AG10803 (cell line): Measurements from ENCODE around the gene MED25.
A peak's percentile ranks its signal among the peaks of the same experiment; 100 is the strongest.

Source experiments
- DNase-seq: peaks from one replicate; pipeline ENCODE4 v3.0.0; 2010; ENCODE audit warnings: low read depth
- H3K4me3 ChIP-seq: 2 replicates; pipeline ENCODE4 v1.5.1; 2011; ENCODE audit warnings: mild to moderate bottlenecking, low read length, control low read depth
- CTCF ChIP-seq: conservative IDR thresholded peaks from 2 replicates; pipeline ENCODE4 v1.5.1; 2011; ENCODE audit warnings: mild to moderate bottlenecking, low read length, control low read depth, inconsistent platforms

The MED25 gene

GRCh38 chr19:49803529-49803856 is 14.6 kb upstream of the MED25 start:
- no peak for TF ChIP-seq CTCF
- no peak for DNase-seq
- no peak overlapping the region for H3K4me3 ChIP-seq

- no peak for DNase-seq
- no peak overlapping the region for H3K4me3 ChIP-seq
- TF ChIP-seq CTCF: no peak
Observed at GRCh38 chr19:49805822-49806619, 12.1 kb upstream of the MED25 start.

GRCh38 chr19:49806620-49806959 is 11.5 kb upstream of the MED25 start:
- no peak overlapping the region for H3K4me3 ChIP-seq
- DNase-seq: no peak
- TF ChIP-seq CTCF: no peak

- no peak for TF ChIP-seq CTCF
- H3K4me3 ChIP-seq: no peak overlapping the region
- DNase-seq: no peak
Observed at GRCh38 chr19:49807058-49807903, 10.8 kb upstream of the MED25 start.

- TF ChIP-seq CTCF: no peak
- DNase-seq: no peak
- H3K4me3 ChIP-seq: no peak overlapping the region; the same call in 1 of the 2 replicates
Observed at GRCh38 chr19:49807904-49808675, 10.0 kb upstream of the MED25 start.

GRCh38 chr19:49808711-49809159 is 9.4 kb upstream of the MED25 start:
- no peak for TF ChIP-seq CTCF

More at GRCh38 chr19:49808711-49809159, 9.4 kb upstream of the MED25 start:
- H3K4me3 ChIP-seq: peak overlapping the region; percentile 84
- DNase-seq: peak; percentile 80
